OCI-LY3 (cell line): ENCODE results near the gene TCF4.

ENCODE experiments used
- H2AFZ ChIP-seq: fragments of 200-600, 300-600 bp; shearing (Covaris generic); 2 replicates; pipeline ENCODE4 v1.6.0; 2014; ENCODE audit warnings: antibody characterized with exemption, low read depth, low read length
- H3K27ac ChIP-seq: fragments of 200-600, 300-600 bp; sonication (generic); 2 replicates; pipeline ENCODE4 v1.5.1; 2014; ENCODE audit warnings: mild to moderate bottlenecking, low read length, moderate library complexity, mixed read lengths
- H3K27me3 ChIP-seq: fragments of 200-600, 300-600 bp; sonication (generic); 2 replicates; pipeline ENCODE4 v1.6.1; 2014; ENCODE audit warnings: low read depth, low read length, mixed read lengths
- H3K36me3 ChIP-seq: fragments of 200-600, 300-600 bp; sonication (generic); replicated peaks from 2 replicates; pipeline ENCODE3; 2014; ENCODE audit warnings: low read depth, low read length, mixed read lengths
- H3K4me1 ChIP-seq: fragments of 300-600, 200-600 bp; sonication (generic); 2 replicates; pipeline ENCODE4 v1.6.1; 2014; ENCODE audit warnings: low read length, mixed read lengths
- H3K4me2 ChIP-seq: fragments of 200-600, 300-600 bp; sonication (generic); 2 replicates; pipeline ENCODE4 v1.6.1; 2014; ENCODE audit warnings: low read length, mixed read lengths
- H3K4me3 ChIP-seq: fragments of 300-600, 200-600 bp; sonication (generic); 2 replicates; pipeline ENCODE4 v1.5.1; 2014; ENCODE audit warnings: antibody characterized with exemption, mild to moderate bottlenecking, low read length, moderate library complexity
- H3K79me2 ChIP-seq: fragments of 300-600, 200-600 bp; shearing (Covaris generic); 2 replicates; pipeline ENCODE4 v1.6.1; 2014; ENCODE audit warnings: mild to moderate bottlenecking, low read length, mixed read lengths
- H3K9ac ChIP-seq: fragments of 300-600, 200-600 bp; shearing (Covaris generic); 2 replicates; pipeline ENCODE4 v1.6.0; 2014; ENCODE audit warnings: mild to moderate bottlenecking, low read length, moderate library complexity
- H3K9me3 ChIP-seq: fragments of 200-600, 300-600 bp; shearing (Covaris generic); 2 replicates; pipeline ENCODE4 v1.6.1; 2014; ENCODE audit warnings: low read length, mixed read lengths; ENCODE audit not compliant: insufficient read depth
- H4K20me1 ChIP-seq: fragments of 200-600, 300-600 bp; sonication (generic); 2 replicates; pipeline ENCODE4 v1.6.1; 2016; ENCODE audit warnings: low read length, mixed read lengths; ENCODE audit not compliant: insufficient read depth
- CTCF ChIP-seq: fragments of 200-600, 300-600 bp; sonication (generic); IDR thresholded peaks from 2 replicates; pipeline ENCODE4 v1.5.1; 2014; ENCODE audit warnings: antibody characterized with exemption, low read length, low read depth
- EZH2phosphoT487 ChIP-seq: fragments of 200-600 bp; shearing (Covaris generic); IDR thresholded peaks from 2 replicates; pipeline ENCODE4 v1.6.1; 2018; ENCODE audit warnings: antibody characterized with exemption, mixed run types, low read depth

Gene TCF4

DNA sequence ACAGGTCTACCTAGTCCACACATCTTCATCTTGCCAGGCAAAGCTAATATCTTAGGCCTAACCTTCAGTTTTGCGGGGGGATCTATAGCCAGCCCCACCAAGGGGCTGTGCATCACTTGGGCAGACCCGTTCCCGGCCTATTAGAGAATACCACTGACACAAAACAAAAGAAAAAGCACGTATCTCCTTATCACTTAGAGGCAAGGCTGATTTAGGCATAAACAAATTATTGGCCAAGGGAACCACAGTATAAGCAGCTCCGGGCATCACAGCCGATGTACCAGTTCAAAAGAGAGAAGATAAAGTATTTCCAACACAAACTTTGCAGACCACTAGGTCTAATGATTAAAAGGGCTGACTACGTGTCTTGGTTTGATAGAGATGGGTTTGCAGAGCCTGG lies 248.0 kb downstream of the TCF4 start:
- peaks cover 99% of the 10 kb centered on the region for H3K79me2 ChIP-seq
- no peak overlapping the region for H3K27ac ChIP-seq
- no peak overlapping the region for H3K9ac ChIP-seq
- H4K20me1 ChIP-seq: peaks cover 98% of the 10 kb centered on the region
- no peak overlapping the region for H3K4me2 ChIP-seq
- peaks cover 44% of the 10 kb centered on the region for H3K4me1 ChIP-seq
- H3K36me3 ChIP-seq: peaks cover 62% of the 10 kb centered on the region
- no peak overlapping the region for H2AFZ ChIP-seq
- no peaks in the 10 kb centered on the region for H3K9me3 ChIP-seq
- no peaks in the 10 kb centered on the region for H3K27me3 ChIP-seq
- no peak overlapping the region for H3K4me3 ChIP-seq
- no peak for TF ChIP-seq CTCF
- no peak for TF ChIP-seq EZH2phosphoT487

- Histone ChIP-seq H4K20me1 (peaks cover 98% of the 10 kb centered on the region), H3K27me3 (no peaks in the 10 kb centered on the region), H3K4me2 (no peak overlapping the region), H3K4me1 (peaks cover 40% of the 10 kb centered on the region), H3K9ac (no peak overlapping the region), H3K36me3 (peaks cover 58% of the 10 kb centered on the region), H3K79me2 (peaks cover 99% of the 10 kb centered on the region), H3K4me3 (no peak overlapping the region), H2AFZ (no peak overlapping the region), H3K27ac (no peak overlapping the region), H3K9me3 (no peaks in the 10 kb centered on the region)
- TF ChIP-seq EZH2phosphoT487: no peak
- 0 out of 2 replicates have a peak, but pooled peaks have one; percentile 9 for TF ChIP-seq CTCF
These were observed 248.9 kb downstream of the TCF4 start for GRCh38 chr18:55338978-55339650.

DNA sequence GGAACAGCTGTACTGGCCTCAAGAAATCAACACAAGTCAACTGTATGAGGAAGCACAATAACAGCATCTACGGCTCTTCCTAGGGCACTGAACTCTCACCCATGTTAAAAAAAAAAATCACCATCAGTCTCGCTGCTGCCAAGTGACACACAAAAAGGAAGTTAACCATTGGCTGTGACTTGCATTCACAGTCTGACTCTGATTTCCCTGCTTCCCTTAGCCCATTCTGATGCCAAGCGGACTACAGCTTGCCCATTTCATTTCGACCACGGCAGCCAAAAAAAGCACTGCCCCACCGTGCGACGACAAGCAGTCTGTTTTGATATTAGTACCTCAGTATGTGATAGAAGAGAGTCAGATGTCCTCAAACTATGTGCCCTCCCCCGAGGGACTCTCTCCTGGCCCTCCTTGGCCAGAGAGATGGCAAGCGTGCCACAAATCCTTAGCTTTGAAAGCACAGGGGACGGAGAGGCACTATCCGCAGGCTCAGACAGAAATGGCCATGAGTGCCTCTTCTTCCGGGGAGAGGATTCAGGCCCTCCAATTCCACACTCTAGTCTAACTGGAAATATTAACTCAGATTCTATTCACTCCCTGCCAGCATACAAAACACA lies 250.0 kb downstream of the TCF4 start:
- Histone ChIP-seq H4K20me1 (peaks cover 97% of the 10 kb centered on the region), H3K79me2 (peaks cover 99% of the 10 kb centered on the region), H3K4me2 (no peak overlapping the region), H3K9ac (no peak overlapping the region), H3K4me1 (peaks cover 35% of the 10 kb centered on the region), H3K9me3 (no peaks in the 10 kb centered on the region), H3K36me3 (peaks cover 60% of the 10 kb centered on the region), H3K27ac (no peak overlapping the region), H3K4me3 (no peak overlapping the region), H2AFZ (no peak overlapping the region), H3K27me3 (no peaks in the 10 kb centered on the region)
- no peak for TF ChIP-seq CTCF
- no peak for TF ChIP-seq EZH2phosphoT487

DNA sequence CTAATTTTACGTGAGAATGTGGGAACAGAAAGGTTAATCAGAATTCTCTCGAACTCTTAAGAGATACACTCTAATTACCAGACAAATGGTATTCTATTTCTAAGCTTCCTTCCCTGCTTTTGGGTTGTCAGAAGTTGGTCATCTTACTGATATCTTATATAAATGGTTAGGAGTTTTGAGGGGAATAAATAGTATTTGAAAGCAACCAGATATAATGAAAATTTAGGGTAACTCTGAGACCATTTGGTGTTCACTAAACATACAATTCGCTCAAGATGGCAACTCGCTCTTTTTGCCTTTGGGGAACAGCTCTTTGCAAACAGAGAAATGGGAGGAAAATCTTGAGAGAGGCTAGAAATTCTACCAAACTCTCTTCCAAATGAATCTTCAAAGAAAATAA lies 250.9 kb downstream of the TCF4 start:
- H3K4me3 ChIP-seq: no peak overlapping the region
- peaks cover 97% of the 10 kb centered on the region for H4K20me1 ChIP-seq
- no peak overlapping the region for H2AFZ ChIP-seq
- no peak overlapping the region for H3K4me2 ChIP-seq
- no peak overlapping the region for H3K9ac ChIP-seq
- H3K27me3 ChIP-seq: no peaks in the 10 kb centered on the region
- H3K4me1 ChIP-seq: peaks cover 35% of the 10 kb centered on the region
- no peak overlapping the region for H3K27ac ChIP-seq
- H3K79me2 ChIP-seq: peaks cover 99% of the 10 kb centered on the region
- H3K9me3 ChIP-seq: no peaks in the 10 kb centered on the region
- H3K36me3 ChIP-seq: peaks cover 60% of the 10 kb centered on the region
- no peak for TF ChIP-seq EZH2phosphoT487
- no peak for TF ChIP-seq CTCF
